HCT116 (cell line): ENCODE results near the gene EXD3. TPM values are rescaled to one million over a fixed set of nuclear protein-coding genes. Genes with fewer than 3 reads are reported as not detected.

Experiments
- ATAC-seq: fragments of 200-7000 bp; cut with Tn5 transposase; 2 replicates; pipeline ENCODE4 v1.9.1; 2020; ENCODE audit warnings: mild to moderate bottlenecking, moderate library complexity
- BruUV-seq: library from RNA; stranded (reverse); fragments of 400-500 nt; replicated peaks from 2 replicates; lab custom pipeline; 2021; lab: Mats Ljungman, UMichigan
- CTCF ChIA-PET: fragments of 300-600 bp; sonication (Branson Sonifier 250); formaldehyde crosslinking; loops from one replicate; lab custom pipeline; 2021; ENCODE audit warnings: antibody characterized with exemption; lab: Charles Lee
- POLR2A ChIA-PET: fragments of 300-600, 350-600 bp; sonication (Branson Sonifier 250); formaldehyde crosslinking; loops from one replicate; lab custom pipeline; 2021; ENCODE audit warnings: antibody characterized with exemption; lab: Charles Lee
- RAD21 ChIA-PET, 2 experiments: fragments of 300-600 bp; sonication (Branson Sonifier 250); formaldehyde crosslinking; loops; one replicate each; lab custom pipeline; 2023; ENCODE audit warnings: low total read pairs in 2 of 2; ENCODE audit not compliant: uncharacterized antibody in 2 of 2, unreplicated experiment in 2 of 2, low non-redundant PET in 1 of 2; lab: Charles Lee
- DNase-seq: peaks from one replicate; pipeline ENCODE4 v3.0.0-alpha.2; 2010; ENCODE audit warnings: low read depth, low spot score
- H2AFZ ChIP-seq: fragments of 200-600 bp; shearing (Covaris generic), sonication (generic); 2 replicates; pipeline ENCODE4 v1.6.1; 2017; ENCODE audit warnings: low read depth, mixed run types, mixed read lengths, antibody characterized with exemption, low read length; ENCODE audit not compliant: poor library complexity, severe bottlenecking
- H3K27ac ChIP-seq: 2 replicates; pipeline ENCODE4 v1.5.1; 2012; ENCODE audit warnings: low read depth, low read length
- H3K27me3 ChIP-seq: fragments of 200-600 bp; sonication (generic); 2 replicates; pipeline ENCODE4 v1.6.1; 2016; ENCODE audit warnings: mixed run types, low read length, mixed read lengths; ENCODE audit not compliant: insufficient read depth
- H3K36me3 ChIP-seq, 2 experiments: fragments of 200-500 bp in 1 of 2; fragments of 200-600 bp in 1 of 2; sonication (Bioruptor generic) in 1 of 2; sonication (generic) in 1 of 2; 2 replicates each; pipeline versions ENCODE4 v1.5.1 to v1.6.1; 2014 to 2016; ENCODE audit warnings: low read length in 2 of 2, inconsistent platforms in 1 of 2, mixed read lengths in 1 of 2, mixed run types in 1 of 2; ENCODE audit not compliant: insufficient read depth in 2 of 2, control insufficient read depth in 1 of 2
- H3K4me1 ChIP-seq, 2 experiments: fragments of 200-600 bp in 1 of 2; sonication (generic) in 1 of 2; 2 replicates each; pipeline versions ENCODE4 v1.5.1 to v1.6.1; 2012 to 2017; ENCODE audit warnings: low read length in 2 of 2, inconsistent platforms in 1 of 2, mild to moderate bottlenecking in 1 of 2, mixed read lengths in 1 of 2, mixed run types in 1 of 2, moderate library complexity in 1 of 2; ENCODE audit not compliant: insufficient read depth in 2 of 2, control insufficient read depth in 1 of 2
- H3K4me2 ChIP-seq: fragments of 200-600 bp; sonication (generic); 2 replicates; pipeline ENCODE4 v1.6.1; 2017; ENCODE audit warnings: mixed run types, low read length, mixed read lengths
- H3K4me3 ChIP-seq, 2 experiments: fragments of 200-600 bp in 1 of 2; sonication (generic) in 1 of 2; replicated peaks in 1 of 2; 2 replicates each; pipeline ENCODE4 v1.5.1; 2011 to 2016; ENCODE audit warnings: low read length in 2 of 2, control low read depth in 1 of 2, low read depth in 1 of 2, mild to moderate bottlenecking in 1 of 2, mixed read lengths in 1 of 2, mixed run types in 1 of 2
- H3K79me2 ChIP-seq: fragments of 200-600 bp; sonication (generic); 2 replicates; pipeline ENCODE4 v1.6.1; 2017; ENCODE audit warnings: mild to moderate bottlenecking, mixed run types, low read length, moderate library complexity, mixed read lengths; ENCODE audit not compliant: insufficient read depth
- H3K9ac ChIP-seq: fragments of 200-600 bp; sonication (generic); 2 replicates; pipeline ENCODE4 v1.6.1; 2016; ENCODE audit warnings: low read length, mixed read lengths
- H3K9me2 ChIP-seq: fragments of 200-600 bp; sonication (generic), shearing (Covaris generic); 2 replicates; pipeline ENCODE4 v1.6.1; 2017; ENCODE audit warnings: mixed run types, mild to moderate bottlenecking, moderate library complexity; ENCODE audit not compliant: insufficient read depth
- H3K9me3 ChIP-seq, 2 experiments: fragments of 200-500 bp in 1 of 2; fragments of 200-600 bp in 1 of 2; sonication (Bioruptor generic) in 1 of 2; sonication (generic) in 1 of 2; 2 replicates each; pipeline ENCODE4 v1.6.1; 2014 to 2017; ENCODE audit warnings: low read length in 2 of 2, mixed read lengths in 2 of 2, inconsistent platforms in 1 of 2, low read depth in 1 of 2, mild to moderate bottlenecking in 1 of 2, mixed run types in 1 of 2, moderate library complexity in 1 of 2; ENCODE audit not compliant: control insufficient read depth in 1 of 2, insufficient read depth in 1 of 2
- H4K20me1 ChIP-seq: fragments of 200-600 bp; sonication (generic), shearing (Covaris generic); 2 replicates; pipeline ENCODE4 v1.6.1; 2017; ENCODE audit warnings: mixed run types, mild to moderate bottlenecking, moderate library complexity; ENCODE audit not compliant: insufficient read depth
- CBX3 ChIP-seq: IDR thresholded peaks from 2 replicates; pipeline ENCODE4 v1.6.1; 2012; ENCODE audit warnings: low read depth
- CEBPB ChIP-seq: IDR thresholded peaks from 2 replicates; pipeline ENCODE4 v1.6.1; 2012; ENCODE audit warnings: low read depth
- CTCF ChIP-seq, 3 experiments: fragments of 200-600 bp in 1 of 3; sonication (generic) in 1 of 3; IDR thresholded peaks in 2 of 3; conservative IDR thresholded peaks in 1 of 3; 2 replicates each; pipeline ENCODE4 v1.5.1; 2012 to 2017; ENCODE audit warnings: low read depth in 2 of 3, low read length in 2 of 3, antibody characterized with exemption in 1 of 3, borderline replicate concordance in 1 of 3, control low read depth in 1 of 3, mild to moderate bottlenecking in 1 of 3, mixed read lengths in 1 of 3, mixed run types in 1 of 3, moderate library complexity in 1 of 3; ENCODE audit not compliant: insufficient read depth in 1 of 3
- EGR1 ChIP-seq: IDR thresholded peaks from 2 replicates; pipeline ENCODE4 v1.6.1; 2012; ENCODE audit warnings: low read depth
- EZH2 ChIP-seq: fragments of 200-600 bp; sonication (generic); IDR thresholded peaks from 2 replicates; pipeline ENCODE4 v1.6.1; 2017; ENCODE audit warnings: antibody characterized with exemption, mixed run types
- EZH2phosphoT487 ChIP-seq: fragments of 200-600 bp; IDR thresholded peaks from 2 replicates; pipeline ENCODE4 v1.6.1; 2018; ENCODE audit warnings: antibody characterized with exemption, borderline replicate concordance
- FOSL1 ChIP-seq: IDR thresholded peaks from 2 replicates; pipeline ENCODE4 v1.6.1; 2012; ENCODE audit warnings: low read depth
- MAX ChIP-seq: IDR thresholded peaks from 2 replicates; pipeline ENCODE4 v1.6.1; 2012
- RAD21 ChIP-seq: IDR thresholded peaks from 2 replicates; pipeline ENCODE4 v1.6.1; 2012; ENCODE audit warnings: low read depth, mild to moderate bottlenecking
- SRF ChIP-seq: IDR thresholded peaks from 2 replicates; pipeline ENCODE4 v1.6.1; 2012; ENCODE audit warnings: low read depth
- TCF7L2 ChIP-seq: IDR thresholded peaks from 2 replicates; pipeline ENCODE4 v1.7.0; 2011; ENCODE audit warnings: borderline replicate concordance, inconsistent platforms; ENCODE audit not compliant: insufficient read depth, insufficient read length; ENCODE audit errors: extremely low read depth
- YY1 ChIP-seq: IDR thresholded peaks from 2 replicates; pipeline ENCODE4 v1.6.1; 2011; ENCODE audit warnings: low read length, low read depth, moderate library complexity, mild to moderate bottlenecking; ENCODE audit not compliant: insufficient replicate concordance; ENCODE audit errors: extremely low read depth
- ZFX ChIP-seq: fragments of 450-650 bp; IDR thresholded peaks from 2 replicates; pipeline ENCODE4 v1.6.1; 2017
- intact Hi-C: fragments of 100-400 bp; cut with micrococcal nuclease; formaldehyde crosslinking; loops from 2 replicates; pipeline ENCODE4 v1.10.0; 2022
- total RNA-seq: library from RNA; stranded (reverse); gene quantifications from one replicate; pipeline ENCODE4 v1.2.1, GENCODE V29; 2021; ENCODE audit not compliant: unreplicated experiment

Gene EXD3
- total RNA-seq, 1 experiment from 2014 or later = 25.4 TPM

GRCh38 chr9:137350696-137351584 is 72.0 kb downstream of the EXD3 start:
- Histone ChIP-seq H2AFZ (no peak overlapping the region), H3K36me3 (no peaks in the 10 kb centered on the region), H3K4me1 (no peaks in the 10 kb centered on the region), H3K9ac (no peak overlapping the region), H3K9me2 (no peaks in the 10 kb centered on the region), H3K27ac (no peak overlapping the region), H3K4me3 (no peak overlapping the region), H3K4me2 (no peak overlapping the region), H4K20me1 (no peaks in the 10 kb centered on the region), H3K79me2 (no peaks in the 10 kb centered on the region), H3K9me3 (peaks cover 3 to 4% of the 10 kb centered on the region in 2 experiments; a peak in 3 of 4 replicates), H3K27me3 (no peaks in the 10 kb centered on the region)
- intact Hi-C loops = no loop called here
- DNase-seq = no peak
- ChIA-PET POLR2A (no interaction called here), CTCF (no interaction called here), RAD21 (no interaction called here)
- no TSS peak for BruUV-seq
- ATAC-seq = peak; percentile 64
- TF ChIP-seq CTCF (IDR thresholded peaks at IDR 0.05 in 2 of 3, conservative IDR thresholded peaks at IDR 0.05 in 1 of 3; ENCODE audit: borderline replicate concordance in 1 of 3, insufficient read depth in 1 of 3, low read depth in 2 of 3, low read length in 2 of 3) (0 out of 6 replicates have a peak, but pooled peaks of 2 of the 3 experiments have one; percentile 4 to 14), YY1 (no peak)

GRCh38 chr9:137349471-137350033 is 73.4 kb downstream of the EXD3 start:
- intact Hi-C loops = no loop called here
- no peak for TF ChIP-seq MAX
- no peak for TF ChIP-seq CTCF (IDR thresholded peaks at IDR 0.05 in 2 of 3, conservative IDR thresholded peaks at IDR 0.05 in 1 of 3; ENCODE audit: borderline replicate concordance in 1 of 3, insufficient read depth in 1 of 3, low read depth in 2 of 3, low read length in 2 of 3)
- TF ChIP-seq EZH2 = no peak
- no peak for TF ChIP-seq CEBPB
- TF ChIP-seq CBX3 = no peak
- TF ChIP-seq TCF7L2 = no peak
- TF ChIP-seq ZFX = no peak
- TF ChIP-seq FOSL1 = no peak
- no peak for TF ChIP-seq EGR1
- TF ChIP-seq EZH2phosphoT487 = no peak
- no peak for TF ChIP-seq RAD21
- no peak for TF ChIP-seq SRF

More at GRCh38 chr9:137349471-137350033, 73.4 kb downstream of the EXD3 start:
- RAD21 ChIA-PET = no interaction called here
- no peak overlapping the region for H3K27ac ChIP-seq
- H2AFZ ChIP-seq = no peak overlapping the region
- no peaks in the 10 kb centered on the region for H3K9me2 ChIP-seq
- no peak for ATAC-seq
- H3K4me1 ChIP-seq = no peaks in the 10 kb centered on the region
- no peak overlapping the region for H3K4me3 ChIP-seq
- H3K27me3 ChIP-seq = no peaks in the 10 kb centered on the region
- BruUV-seq = no TSS peak
- no peak overlapping the region for H3K4me2 ChIP-seq
- CTCF ChIA-PET = no interaction called here
- H3K9ac ChIP-seq = no peak overlapping the region
- POLR2A ChIA-PET = no interaction called here
- H3K9me3 ChIP-seq = peaks cover 0 to 4% of the 10 kb centered on the region in 2 experiments; a peak in 2 of 4 replicates
- H4K20me1 ChIP-seq = no peaks in the 10 kb centered on the region
- no peak for DNase-seq
- H3K36me3 ChIP-seq = no peaks in the 10 kb centered on the region
- no peaks in the 10 kb centered on the region for H3K79me2 ChIP-seq
